HG02678 (cell line): ENCODE data around the gene THSD8.

Experiments used
- ATAC-seq: cut with Tn5 transposase; IDR thresholded peaks from one replicate; pipeline ENCODE4 v1.9.1; 2021; ENCODE audit warnings: mild to moderate bottlenecking, moderate library complexity; ENCODE audit not compliant: unreplicated experiment

THSD8 gene

DNA sequence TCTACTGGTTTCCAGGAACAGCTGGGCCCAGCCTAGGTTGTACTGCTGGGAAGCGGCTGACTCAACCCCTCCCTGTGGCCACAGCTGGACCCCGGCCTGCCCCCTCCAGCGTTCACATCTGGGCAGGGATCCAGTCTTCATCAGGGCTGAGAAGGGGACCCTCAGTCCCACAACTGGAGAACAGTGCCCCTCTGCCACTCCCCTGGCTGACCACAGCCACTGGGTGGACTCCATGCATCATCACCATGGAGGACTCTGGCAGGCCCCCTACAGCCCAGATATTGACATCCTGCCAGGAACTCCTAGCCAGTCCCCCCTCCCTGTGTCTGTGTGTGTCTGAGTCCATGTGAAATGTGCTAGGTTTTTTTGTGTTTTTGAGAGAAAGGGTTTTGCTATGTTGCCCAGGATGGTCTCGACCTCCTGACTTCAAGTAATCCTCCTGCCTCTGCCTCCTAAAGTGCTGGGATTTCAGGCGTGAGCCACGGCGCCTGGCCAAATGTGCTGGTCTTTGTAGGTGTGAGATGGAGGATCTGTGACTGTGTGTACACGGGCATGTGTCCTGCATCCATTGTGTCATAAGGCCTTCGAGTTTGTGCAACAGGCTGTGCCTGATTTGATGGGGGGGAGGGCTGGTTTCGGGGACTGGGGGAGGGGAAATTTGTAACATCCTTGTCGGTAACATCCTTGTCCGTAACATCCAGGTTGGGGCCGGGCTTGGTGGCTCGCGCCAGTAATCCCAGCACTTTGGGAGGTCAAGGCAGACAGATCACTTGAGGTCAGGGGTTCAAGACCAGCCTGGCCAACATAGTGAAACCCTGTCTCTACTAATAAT lies 22.5 kb upstream of the THSD8 start:
- ATAC-seq: no peak

DNA sequence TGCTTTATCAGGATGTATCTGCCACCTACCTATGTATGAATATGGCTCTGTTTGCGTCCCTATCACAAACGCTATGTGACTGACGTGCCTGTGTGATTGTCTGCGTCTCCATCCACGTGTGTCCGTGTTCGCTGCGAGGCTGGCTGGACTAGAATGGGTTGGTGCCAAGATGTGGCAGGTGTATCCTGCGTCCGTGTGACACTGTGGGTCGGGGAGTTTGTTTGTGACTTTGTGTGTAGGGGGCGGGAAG lies 19.8 kb upstream of the THSD8 start:
- ATAC-seq: no peak

DNA sequence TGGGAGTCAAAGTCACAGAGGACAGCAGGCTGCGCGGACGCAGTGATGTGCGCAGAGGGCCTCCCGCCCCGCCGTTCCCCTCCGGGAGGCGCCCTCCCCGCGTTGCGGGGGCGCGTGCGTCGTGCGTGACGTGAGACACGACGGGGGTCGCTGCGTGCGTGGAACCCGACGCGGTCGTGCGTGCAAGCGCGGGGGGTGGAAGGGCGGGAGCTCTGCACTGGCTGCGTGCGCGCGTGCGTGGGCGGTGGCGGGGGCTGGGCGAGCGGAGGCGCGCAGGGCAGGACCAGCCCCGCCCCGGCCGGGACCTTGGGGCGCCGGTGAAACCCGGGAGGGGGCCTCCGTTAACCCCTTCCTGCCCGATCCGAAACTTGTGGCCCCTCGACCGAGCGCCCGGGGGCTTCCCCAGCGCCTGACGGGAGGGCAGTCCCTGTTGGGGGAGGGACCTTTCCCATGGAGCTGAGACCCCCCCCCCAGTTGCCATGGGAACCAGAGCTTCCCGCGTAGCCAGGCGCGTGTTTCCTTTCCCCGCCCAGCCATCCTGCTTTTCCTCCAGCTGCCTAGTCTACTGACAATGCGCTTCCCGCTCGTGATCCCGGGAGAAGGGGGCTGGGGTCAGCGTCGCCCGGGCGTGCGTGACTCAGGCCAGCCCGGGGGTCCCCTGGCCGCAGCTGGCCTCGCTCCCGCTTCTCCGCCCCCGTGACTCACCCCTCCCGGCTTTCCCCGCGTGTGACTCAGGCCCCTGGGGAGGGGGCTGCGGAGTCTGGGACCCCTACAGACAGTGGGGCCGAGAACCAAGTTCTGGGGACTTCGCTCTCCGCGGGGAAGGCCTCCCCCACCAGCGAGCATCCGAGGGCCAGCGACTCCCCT lies 19.2 kb upstream of the THSD8 start:
- ATAC-seq: peak; percentile 49

DNA sequence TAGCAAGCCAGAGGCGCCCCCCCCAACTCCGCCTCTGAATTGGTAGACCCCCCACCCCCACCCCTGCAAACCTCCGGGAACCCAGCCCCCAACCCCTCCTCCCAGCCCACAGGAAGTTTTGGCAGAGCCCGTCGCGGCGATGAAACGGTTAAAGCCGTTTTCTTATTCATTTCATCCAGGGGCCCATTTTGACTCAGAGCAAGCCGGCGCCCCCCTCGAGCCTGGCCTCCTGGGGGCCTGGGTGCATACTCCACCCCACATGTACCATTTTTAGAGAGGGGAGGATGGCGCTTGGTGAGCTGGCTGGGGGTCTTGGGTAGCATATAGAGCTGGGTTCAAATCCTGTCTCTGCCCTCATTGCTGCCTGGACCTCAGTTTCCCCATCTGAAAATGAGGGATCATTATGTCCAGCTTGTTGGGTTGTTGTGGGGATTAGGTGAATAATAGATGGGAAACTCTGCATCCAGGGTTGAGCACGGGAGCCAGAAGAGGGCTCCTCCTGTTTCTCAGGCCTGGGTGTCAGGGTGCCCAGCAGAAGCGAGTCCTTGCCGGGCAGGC lies 18.5 kb upstream of the THSD8 start:
- no peak for ATAC-seq

DNA sequence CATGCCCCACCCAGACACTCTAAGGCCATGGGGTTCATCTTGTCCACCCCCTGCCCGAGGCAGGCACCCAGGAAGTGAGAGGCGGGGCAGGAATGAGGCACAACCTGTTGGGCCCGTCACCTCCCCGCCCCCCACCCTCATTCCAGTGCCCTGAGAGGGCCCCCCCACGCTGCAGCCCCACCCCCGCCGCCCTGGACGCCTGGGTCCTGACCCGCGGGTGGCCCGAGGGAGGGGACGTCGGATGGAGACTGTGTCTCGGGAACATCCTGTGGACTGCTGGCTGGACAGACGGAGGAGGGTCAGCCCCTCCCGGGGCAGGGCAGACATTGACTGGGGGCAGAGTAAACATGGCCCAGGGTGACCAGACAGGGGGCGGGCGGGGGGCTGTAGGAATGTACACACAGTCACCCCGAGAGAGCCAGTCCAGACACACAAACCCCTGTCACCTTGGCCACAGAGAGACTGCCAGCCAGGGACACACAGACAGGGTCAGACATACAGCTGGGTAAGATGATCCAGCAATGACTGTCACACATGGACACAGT lies 17.9 kb upstream of the THSD8 start:
- no peak for ATAC-seq

DNA sequence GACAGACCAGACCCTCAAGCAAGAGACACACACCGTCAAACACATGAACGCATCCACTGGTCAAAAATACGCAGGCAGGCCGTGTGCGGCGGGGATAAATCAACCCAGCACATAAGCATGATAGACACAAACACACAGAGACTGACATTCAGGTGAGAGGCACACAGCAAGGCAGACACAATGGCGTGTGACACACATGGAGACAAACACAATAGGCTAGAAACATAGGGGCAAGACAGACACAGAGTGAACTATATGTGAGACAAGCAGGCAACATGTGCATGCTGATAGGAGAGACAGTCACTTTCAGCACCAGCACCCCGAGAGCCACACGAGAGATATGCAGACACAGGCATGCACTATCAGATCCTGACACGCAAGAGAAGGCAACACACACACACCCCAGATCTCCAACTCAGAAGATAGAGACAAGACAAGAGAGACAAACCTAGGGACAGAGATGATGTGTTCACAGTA lies 17.4 kb upstream of the THSD8 start:
- ATAC-seq: no peak

DNA sequence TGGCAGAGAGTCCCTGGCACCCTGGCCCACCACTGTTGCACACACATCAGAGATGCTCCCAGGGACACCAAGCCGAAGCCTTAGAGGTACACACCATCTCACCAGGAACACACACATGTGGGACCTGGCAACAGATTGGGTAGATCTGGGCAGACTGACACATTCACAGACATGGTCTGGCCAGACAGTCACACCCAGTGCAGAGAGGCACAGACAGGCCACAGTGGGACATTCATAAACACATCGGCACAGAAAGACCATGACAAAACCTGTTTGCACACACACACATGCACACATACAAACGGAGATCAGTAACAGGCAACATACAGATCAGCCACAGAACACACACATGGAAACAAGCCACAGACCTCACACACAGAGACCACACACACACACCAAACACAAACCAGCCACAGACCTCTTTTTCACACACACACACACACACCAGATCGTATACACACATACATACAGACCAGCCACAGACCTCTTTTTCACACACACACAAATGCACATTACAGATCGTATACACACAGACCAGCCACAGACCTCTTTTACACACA lies 16.9 kb upstream of the THSD8 start:
- ATAC-seq: no peak

DNA sequence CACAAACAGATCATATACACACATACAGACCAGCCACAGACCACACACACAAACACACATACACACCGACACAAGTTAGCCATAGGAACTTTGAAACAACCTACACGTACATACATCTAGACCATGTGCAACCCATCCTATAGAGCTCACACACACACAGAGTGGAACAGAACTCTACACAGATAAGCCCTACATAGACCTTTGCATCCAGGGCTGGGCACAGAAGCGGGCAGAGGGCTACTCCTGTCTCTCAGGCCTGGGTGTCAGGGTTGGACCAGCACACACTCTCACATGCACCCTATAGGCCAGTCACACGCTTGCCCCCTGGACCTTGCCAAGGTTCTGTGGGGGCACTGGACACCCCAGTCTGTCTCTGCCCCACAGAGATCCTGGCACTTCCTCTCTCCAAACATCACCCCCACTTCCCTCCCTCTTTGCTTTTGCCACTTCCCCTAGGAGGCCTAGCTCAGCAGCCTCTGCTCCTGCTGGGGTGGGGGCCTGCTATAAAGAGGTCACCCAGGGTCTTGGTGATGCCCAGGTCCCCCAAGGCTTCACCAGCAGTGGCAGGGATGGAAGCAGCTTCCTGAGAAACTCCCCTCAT lies 16.3 kb upstream of the THSD8 start:
- no peak for ATAC-seq

DNA sequence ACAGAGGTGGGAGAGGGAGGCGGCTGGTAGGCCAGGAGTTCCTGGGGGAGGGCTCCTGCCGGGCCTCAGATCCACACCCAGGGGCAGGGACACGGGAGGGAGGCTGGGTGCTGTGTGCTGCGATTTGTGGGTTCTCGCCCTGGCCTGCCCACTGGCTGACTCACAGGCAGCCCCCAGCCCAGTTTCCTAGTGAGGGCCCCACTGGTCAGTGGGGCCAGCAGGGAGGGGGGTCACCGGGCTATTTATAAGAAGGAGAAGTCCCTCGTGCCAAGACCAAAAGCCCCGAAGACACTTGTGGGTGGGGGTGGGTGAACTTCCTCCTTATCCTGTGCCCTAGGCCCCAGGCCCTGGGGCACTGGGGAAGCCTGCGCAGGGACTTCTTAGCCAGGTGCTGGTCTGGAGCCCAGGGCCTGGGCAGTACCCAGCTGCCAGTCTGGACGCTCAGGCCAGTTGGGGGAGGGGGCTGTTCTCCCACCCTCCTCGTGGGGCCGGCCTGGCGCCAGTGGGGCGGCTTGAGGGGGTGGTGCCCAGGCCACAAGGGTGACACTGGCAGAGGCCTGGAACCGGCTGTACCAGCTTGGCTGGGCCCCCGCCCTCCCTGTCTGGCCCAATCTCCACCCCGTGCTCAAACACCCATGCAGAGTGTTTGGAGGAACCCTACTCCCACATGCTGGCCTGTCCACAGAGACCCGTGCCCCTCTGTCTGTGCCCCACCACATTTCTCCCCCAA lies 15.6 kb upstream of the THSD8 start:
- ATAC-seq: no peak

DNA sequence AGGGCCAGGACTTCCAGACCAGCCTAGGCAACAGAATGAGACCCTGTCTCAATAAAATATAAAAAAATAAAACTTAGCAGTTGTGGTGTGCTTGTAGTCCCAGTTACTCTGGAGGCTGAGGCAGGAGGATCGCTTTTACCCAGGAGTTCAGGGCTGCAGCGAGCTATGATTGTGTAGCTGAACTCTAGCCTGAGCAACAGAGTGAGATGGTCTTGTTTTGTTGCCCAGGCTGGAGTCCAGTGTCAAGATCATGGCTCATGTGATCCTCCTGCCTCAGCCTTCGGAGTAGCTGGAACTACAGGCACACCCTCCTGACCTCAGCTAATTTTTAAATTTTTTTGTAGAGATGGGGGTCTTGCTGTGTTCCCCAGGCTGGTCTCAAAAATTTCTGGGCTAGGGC lies 14.9 kb upstream of the THSD8 start:
- no peak for ATAC-seq

DNA sequence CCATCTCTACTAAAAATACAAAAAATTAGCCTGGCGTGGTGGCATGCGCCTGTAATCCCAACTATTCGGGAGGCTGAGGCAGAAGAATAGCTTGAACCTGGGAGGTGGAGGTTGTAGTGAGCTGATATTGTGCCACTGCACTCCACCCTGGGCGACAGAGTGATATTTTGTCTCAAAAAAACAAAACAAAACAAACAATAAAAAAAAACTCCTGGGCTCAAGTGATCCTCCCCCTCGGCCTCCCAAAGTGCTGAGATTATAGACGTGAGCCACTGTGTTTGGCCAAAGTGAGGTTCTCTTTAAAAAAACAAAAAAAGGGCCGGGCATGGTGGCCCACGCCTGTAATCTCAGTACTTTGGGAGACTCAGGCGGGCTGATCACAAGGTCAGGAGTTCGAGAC lies 14.4 kb upstream of the THSD8 start:
- no peak for ATAC-seq

DNA sequence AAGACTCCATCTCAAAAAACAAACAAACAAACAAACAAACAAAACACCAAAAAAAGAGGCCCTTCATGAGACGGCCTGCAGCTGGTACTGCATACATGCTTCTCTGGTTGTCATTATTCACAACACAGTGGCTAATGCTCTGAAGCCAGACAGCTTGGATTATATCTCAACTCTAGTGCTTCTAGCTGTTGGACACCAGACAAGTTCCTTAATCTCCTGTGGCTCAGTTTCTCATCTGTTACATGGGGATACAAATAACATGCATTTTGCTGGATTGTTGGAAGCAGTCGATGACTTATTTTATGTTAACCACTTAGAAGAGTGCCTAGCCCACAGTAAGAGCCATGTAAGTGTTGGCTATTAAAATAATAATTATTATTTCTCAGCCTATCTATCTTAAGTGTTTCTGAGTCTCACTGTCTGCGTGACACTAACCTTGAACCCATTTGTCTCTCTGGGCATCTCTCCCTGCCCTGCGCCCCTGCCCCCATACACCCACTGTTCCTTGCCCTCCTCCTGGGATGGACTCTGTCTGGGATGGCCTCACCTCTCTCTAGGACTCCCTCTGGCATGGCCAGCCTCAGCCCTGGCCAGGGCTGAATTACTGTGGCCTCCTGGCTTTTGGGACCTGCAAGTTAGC lies 13.7 kb upstream of the THSD8 start:
- ATAC-seq: no peak

DNA sequence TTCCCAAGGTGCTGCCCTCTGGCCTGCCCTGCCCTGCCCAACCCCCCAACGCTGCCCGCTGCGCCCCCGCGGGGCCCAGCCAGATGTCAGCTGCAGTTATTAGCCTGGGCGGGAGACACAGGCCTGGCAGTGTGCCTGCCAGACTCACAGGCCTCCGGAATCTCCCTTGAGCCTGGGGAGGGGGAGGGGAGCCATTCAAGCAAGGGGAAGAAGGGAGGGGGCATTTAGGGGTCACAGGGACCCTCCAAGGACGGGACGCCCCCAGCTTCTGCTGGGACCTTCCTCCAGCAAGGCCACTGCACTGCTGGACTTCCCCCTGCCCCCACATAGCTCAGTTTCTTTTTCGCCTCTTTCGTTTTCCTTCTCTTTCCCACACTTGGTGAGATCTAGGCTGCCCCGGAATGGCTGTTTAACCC lies 13.2 kb upstream of the THSD8 start:
- no peak for ATAC-seq

DNA sequence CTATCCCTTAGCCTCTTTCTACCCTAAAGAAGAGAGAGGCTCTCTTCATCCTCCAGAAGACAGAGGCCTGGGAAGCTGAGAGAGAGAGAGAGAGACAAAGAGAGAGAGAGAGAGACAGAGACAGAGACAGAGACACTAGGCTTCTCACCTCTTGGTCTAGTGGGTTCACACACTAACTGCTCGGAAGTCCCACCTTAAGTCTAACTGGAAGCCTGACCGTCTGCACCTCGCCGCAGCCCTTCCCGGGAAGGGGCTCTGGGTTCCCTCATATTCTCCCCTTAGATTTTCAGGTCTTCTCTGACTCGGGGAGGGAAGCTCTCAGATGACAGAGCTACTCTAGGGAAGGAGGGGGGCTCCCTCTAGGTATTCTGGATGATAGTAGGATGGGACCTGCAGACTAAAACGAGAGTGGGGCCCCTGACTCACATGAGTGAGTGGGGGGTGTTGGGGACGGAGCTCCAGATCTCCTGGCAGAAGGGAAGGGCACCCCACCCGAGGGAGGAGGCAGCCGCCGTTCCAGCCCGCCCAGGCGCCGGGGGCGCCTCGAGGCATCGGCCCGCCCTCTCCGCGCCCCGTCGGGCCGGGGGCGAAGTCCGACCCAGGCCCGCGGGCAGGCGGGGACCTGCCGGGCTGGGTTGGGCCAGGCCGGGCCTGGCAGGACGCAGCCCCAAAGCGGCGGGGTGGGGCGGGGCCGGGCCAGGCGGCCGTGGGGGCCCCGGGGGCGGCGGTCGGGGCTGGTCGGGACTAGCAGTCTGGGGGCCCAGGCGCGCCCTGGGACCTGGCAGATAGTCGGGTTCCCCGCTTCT lies 12.6 kb upstream of the THSD8 start:
- no peak for ATAC-seq

DNA sequence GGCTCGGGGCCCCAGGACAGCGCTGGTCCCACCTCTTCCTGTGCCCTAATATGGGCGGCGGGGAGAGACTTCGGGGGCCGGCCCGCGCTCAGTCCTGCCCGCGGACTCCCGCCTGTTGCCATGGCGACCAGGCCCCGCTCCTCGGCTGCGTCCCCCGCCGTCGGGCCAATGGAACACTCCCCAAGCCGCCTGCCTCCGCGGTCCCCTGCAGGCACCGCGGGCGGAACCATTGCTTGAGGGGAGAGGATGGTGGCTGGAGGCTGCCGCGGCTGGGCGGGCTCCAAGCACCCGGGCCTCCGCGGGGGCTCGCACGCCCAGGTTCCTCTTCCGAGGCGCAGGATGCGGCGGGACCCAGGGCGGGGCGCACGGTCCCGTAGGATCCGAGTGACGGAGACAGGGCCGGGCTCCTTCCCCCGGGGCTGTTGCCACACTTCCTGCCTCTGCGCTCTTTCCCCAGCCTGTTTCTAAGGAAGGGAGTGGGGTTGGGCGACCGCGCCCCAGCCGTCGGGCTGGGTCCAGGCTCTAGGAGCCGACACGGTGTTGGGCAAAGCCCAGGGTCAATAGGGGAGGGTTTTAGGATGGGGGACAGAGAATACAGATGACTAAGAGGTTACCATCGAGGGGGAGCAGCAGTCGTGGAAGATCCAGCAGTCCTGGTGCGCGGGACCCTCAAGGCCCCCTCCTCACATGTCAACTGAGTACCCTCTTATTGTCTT lies 11.8 kb upstream of the THSD8 start:
- ATAC-seq: peak; percentile 39

DNA sequence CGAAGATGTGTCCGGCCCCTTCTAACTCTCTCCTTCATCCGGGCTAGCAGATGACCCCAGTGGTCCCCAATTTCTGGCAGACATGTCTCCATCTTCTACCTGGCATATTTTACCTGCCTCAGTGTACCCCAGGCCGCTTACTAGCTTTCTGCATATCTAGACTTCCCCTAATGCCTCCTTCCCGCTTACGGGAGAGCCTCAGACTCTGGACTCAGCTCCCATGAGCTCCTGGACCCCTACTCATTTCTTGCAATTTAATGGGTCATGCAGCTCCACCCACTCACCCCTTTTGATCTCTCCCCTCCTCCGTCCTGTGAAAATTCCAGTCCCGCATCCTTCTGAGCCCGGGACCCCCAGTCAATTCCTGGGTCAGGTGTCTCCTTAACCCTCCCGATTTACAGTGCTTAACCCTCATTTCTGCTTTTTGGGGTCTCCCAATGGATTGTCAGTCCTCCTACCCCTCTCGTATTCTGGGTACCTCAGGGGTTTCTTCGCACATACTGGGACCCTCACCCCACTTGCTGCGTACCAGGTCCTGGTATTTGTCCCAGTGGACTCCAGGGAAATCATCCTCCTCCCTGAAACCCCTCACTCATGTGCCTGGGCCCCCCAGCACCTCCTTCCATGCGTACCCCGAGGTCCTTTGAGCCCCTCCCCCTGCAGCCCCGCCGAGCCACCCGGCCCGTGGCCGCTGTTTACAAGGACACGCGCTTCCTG lies 11.1 kb upstream of the THSD8 start:
- ATAC-seq: no peak

DNA sequence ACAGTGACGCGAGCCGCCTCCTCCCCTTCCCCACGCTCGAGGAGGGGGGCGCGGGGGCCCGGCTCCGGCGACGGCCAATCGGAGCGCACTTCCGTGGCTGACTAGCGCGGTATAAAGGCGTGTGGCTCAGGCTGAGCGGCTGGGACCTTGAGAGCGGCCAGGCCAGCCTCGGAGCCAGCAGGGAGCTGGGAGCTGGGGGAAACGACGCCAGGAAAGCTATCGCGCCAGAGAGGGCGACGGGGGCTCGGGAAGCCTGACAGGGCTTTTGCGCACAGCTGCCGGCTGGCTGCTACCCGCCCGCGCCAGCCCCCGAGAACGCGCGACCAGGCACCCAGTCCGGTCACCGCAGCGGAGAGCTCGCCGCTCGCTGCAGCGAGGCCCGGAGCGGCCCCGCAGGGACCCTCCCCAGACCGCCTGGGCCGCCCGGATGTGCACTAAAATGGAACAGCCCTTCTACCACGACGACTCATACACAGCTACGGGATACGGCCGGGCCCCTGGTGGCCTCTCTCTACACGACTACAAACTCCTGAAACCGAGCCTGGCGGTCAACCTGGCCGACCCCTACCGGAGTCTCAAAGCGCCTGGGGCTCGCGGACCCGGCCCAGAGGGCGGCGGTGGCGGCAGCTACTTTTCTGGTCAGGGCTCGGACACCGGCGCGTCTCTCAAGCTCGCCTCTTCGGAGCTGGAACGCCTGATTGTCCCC lies 10.4 kb upstream of the THSD8 start, which contains the start of gene JUNB:
TSS of gene JUNB (plus strand) at position 142 of the 706 bp plus-strand sequence. CDS start at position 428, 286 bp downstream.
- peak; percentile 32 for ATAC-seq
